ENCODE data around the gene TPCN1. TPM values are rescaled to one million over a fixed set of nuclear protein-coding genes. Genes with fewer than 3 reads are reported as not detected.
A peak's percentile ranks its signal among the peaks of the same experiment; 100 is the strongest.

The TPCN1 gene
- total RNA-seq, 3 donors from 2014 or later, result 46.9 to 71.7 (median 59.5) TPM

DNA sequence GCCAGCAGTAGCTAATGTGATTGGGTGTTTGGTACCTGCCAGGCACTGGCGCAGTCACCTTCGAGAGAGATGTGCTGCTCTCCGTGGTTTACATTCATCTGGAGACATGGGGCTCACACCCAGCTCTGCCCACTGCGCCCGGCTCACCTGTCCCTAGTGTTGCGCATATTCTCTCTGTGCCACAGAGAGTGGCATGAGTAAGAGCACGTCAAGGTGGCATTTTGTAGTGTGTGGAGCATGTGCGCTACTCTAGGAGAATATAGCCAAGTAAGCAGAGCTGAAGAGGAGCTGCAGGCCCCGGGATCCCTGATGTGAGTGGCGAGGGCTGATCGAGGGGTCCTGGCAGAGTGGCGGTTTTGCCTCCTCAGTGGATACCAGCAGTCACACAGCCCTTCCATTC is 46.9 kb downstream of the TPCN1 start:
- Histone ChIP-seq H3K4me1 (peaks cover 0 to 14% of the 10 kb centered on the region in 2 donors), H3K27ac (no peak overlapping the region), H3K36me3 (no peaks in the 10 kb centered on the region), H3K4me3 (no peak overlapping the region), H3K27me3 (no peaks in the 10 kb centered on the region), H3K9me3 (no peaks in the 10 kb centered on the region)
- TF ChIP-seq POLR2AphosphoS5 (IDR thresholded peaks at IDR 0.05), result no peak
- TF ChIP-seq POLR2A (IDR thresholded peaks at IDR 0.05), result no peak
- TF ChIP-seq, protein P1, sequence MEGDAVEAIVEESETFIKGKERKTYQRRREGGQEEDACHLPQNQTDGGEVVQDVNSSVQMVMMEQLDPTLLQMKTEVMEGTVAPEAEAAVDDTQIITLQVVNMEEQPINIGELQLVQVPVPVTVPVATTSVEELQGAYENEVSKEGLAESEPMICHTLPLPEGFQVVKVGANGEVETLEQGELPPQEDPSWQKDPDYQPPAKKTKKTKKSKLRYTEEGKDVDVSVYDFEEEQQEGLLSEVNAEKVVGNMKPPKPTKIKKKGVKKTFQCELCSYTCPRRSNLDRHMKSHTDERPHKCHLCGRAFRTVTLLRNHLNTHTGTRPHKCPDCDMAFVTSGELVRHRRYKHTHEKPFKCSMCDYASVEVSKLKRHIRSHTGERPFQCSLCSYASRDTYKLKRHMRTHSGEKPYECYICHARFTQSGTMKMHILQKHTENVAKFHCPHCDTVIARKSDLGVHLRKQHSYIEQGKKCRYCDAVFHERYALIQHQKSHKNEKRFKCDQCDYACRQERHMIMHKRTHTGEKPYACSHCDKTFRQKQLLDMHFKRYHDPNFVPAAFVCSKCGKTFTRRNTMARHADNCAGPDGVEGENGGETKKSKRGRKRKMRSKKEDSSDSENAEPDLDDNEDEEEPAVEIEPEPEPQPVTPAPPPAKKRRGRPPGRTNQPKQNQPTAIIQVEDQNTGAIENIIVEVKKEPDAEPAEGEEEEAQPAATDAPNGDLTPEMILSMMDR (IDR thresholded peaks at IDR 0.05), result no peak
- intact Hi-C loops (cut with DNase I; ENCODE audit: low total_unique reads), result loop anchor here (1.0 kb wide), 1 partner anchor 33 kb away; no protein-coding TSS in a partner anchor
- no peak for DNase-seq (ENCODE audit: low spot score in 2 of 2)

DNA sequence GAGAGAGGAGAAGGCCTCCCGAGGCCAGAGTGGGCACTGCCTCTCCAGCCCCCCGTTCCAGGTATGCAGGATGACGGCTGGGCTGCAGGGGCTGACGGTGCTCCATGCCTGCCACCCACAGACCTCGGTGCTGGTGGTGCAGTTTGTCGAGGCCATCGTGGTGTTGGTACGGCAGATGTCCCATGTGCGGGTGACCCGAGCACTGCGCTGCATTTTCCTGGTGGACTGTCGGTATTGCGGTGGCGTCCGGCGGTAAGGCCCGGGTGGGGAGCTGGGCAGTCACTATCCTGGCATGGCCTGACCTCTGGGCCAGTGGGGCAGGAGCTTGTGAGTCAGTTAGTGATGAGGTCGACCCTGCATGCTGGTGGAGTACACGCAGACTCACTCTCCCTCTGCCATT is 47.4 kb downstream of the TPCN1 start:
- no peak overlapping the region for H3K27ac ChIP-seq
- intact Hi-C loops (cut with DNase I; ENCODE audit: low total_unique reads), result loop anchor here (1.0 kb wide), 1 partner anchor 33 kb away; no protein-coding TSS in a partner anchor
- TF ChIP-seq, protein P1 (IDR thresholded peaks at IDR 0.05), result no peak
- TF ChIP-seq POLR2AphosphoS5 (IDR thresholded peaks at IDR 0.05) (no peak), POLR2A (IDR thresholded peaks at IDR 0.05) (no peak)
- H3K4me3 ChIP-seq, result no peak overlapping the region
- H3K36me3 ChIP-seq, result no peaks in the 10 kb centered on the region
- H3K27me3 ChIP-seq, result no peaks in the 10 kb centered on the region
- H3K4me1 ChIP-seq, result peaks cover 0 to 14% of the 10 kb centered on the region in 2 donors
- DNase-seq (ENCODE audit: low spot score in 2 of 2), result no peak
- no peaks in the 10 kb centered on the region for H3K9me3 ChIP-seq

DNA sequence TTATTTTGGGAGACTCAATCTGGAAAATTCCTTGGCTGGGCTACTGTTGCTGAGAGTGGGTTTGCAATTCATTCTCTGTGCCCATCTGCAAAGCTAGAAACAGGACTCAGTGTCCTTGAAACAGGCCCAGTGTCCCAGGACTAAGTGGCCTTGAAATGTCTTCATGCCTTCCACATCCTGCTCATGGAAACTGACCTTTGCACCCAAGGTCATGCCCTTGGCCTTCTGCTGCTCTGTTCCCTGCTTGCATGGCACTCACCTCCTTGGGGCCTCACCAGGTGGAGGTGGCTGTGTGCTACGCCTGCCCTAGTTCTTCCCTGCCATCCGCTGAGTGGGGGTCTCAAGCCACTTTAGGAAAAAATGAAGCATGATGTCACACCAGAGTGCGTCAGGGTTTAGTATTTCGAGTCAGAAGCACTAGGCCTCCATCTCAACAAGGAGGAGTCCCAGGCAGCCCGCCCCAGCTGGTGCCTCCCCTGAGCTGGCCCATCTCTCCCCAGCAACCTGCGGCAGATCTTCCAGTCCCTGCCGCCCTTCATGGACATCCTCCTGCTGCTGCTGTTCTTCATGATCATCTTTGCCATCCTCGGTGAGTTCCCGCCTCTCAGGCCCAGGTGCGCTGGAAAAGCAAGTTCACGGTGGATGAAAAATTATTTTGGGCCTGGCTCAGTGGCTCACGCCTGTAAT is 48.1 kb downstream of the TPCN1 start:
- Histone ChIP-seq H3K27me3 (no peaks in the 10 kb centered on the region), H3K4me3 (no peak overlapping the region), H3K9me3 (no peaks in the 10 kb centered on the region), H3K27ac (peak overlapping the region in 1 of 2 donors; percentile 10), H3K4me1 (peaks cover 0 to 14% of the 10 kb centered on the region in 2 donors), H3K36me3 (no peaks in the 10 kb centered on the region)
- no peak for DNase-seq (ENCODE audit: low spot score in 2 of 2)
- intact Hi-C loops (cut with DNase I; ENCODE audit: low total_unique reads), result no loop called here
- TF ChIP-seq POLR2A (IDR thresholded peaks at IDR 0.05), result no peak
- TF ChIP-seq, protein P1 (IDR thresholded peaks at IDR 0.05), result no peak
- TF ChIP-seq POLR2AphosphoS5 (IDR thresholded peaks at IDR 0.05), result no peak

DNA sequence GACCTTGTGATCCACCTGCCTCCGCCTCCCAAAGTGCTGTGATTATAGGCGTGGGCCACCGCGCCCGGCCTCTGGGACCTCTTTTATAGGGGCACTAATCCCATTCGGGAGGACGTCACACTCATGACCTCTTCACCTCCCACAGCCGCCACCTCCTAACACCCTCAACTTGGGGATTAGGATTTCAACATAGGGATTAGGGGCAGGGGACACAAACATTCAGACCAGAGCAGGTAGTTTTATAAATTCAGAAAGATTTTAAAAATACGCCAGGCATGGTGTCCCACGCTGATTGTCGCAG is 49.4 kb downstream of the TPCN1 start:
- H3K4me1 ChIP-seq, result peaks cover 0 to 14% of the 10 kb centered on the region in 2 donors
- DNase-seq (ENCODE audit: low spot score in 2 of 2), result no peak
- H3K4me3 ChIP-seq, result no peak overlapping the region
- no peaks in the 10 kb centered on the region for H3K9me3 ChIP-seq
- intact Hi-C loops (cut with DNase I; ENCODE audit: low total_unique reads), result no loop called here
- H3K36me3 ChIP-seq, result no peaks in the 10 kb centered on the region
- H3K27me3 ChIP-seq, result no peaks in the 10 kb centered on the region
- peak overlapping the region; percentile 84 to 86 for H3K27ac ChIP-seq
- TF ChIP-seq POLR2AphosphoS5 (IDR thresholded peaks at IDR 0.05), result no peak
- TF ChIP-seq POLR2A (IDR thresholded peaks at IDR 0.05), result no peak
- TF ChIP-seq, protein P1 (IDR thresholded peaks at IDR 0.05), result no peak

DNA sequence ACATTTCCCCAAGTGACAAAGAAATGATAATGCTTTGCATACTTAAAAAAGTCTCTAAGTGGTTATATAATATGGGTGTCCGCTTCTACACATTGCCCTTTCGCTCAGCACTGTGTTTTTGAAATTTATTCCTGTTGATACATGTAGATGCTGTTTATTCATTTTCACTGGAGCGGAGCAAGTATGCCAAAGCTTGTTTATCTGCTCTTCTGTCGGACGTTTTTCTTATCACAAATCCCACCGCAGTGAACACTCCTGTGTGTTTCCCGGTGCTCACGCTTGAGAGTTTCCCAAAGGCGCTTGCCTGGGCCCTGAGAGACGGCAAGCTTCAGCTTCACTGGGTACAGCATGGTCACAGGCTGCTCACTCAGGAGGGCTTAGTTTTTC is 50.2 kb downstream of the TPCN1 start:
- intact Hi-C loops (cut with DNase I; ENCODE audit: low total_unique reads), result no loop called here
- Histone ChIP-seq H3K36me3 (no peaks in the 10 kb centered on the region), H3K4me1 (peaks cover 0 to 14% of the 10 kb centered on the region in 2 donors), H3K27me3 (no peaks in the 10 kb centered on the region), H3K9me3 (no peaks in the 10 kb centered on the region), H3K4me3 (peak overlapping the region in 1 of 3 donors; percentile 45), H3K27ac (peak overlapping the region; percentile 84 to 86)
- DNase-seq (ENCODE audit: low spot score in 2 of 2), result no peak
- no peak for TF ChIP-seq POLR2AphosphoS5 (IDR thresholded peaks at IDR 0.05)
- no peak for TF ChIP-seq POLR2A (IDR thresholded peaks at IDR 0.05)
- TF ChIP-seq, protein P1 (IDR thresholded peaks at IDR 0.05), result no peak

Data from breast epithelium (tissue), 4 donors.